ENCODE results near the gene IQCH.
"Not testable (repeated sequence)": the region's sequence is repeated elsewhere in the genome, so short reads cannot be mapped to it uniquely, and the experiment has no call there.

Gene IQCH

GRCh38 chr15:67248011-67248505, 6.5 kb upstream of the IQCH start:
- no peak for DNase-seq

GRCh38 chr15:67249830-67250229, 4.8 kb upstream of the IQCH start:
- no peak for DNase-seq

GRCh38 chr15:67251318-67251717, 3.3 kb upstream of the IQCH start:
- DNase-seq = no peak

GRCh38 chr15:67253101-67253500, 1.5 kb upstream of the IQCH start:
- no peak for DNase-seq

GRCh38 chr15:67253549-67254237, 893 bp upstream of the IQCH start:
- no peak for DNase-seq

DNA sequence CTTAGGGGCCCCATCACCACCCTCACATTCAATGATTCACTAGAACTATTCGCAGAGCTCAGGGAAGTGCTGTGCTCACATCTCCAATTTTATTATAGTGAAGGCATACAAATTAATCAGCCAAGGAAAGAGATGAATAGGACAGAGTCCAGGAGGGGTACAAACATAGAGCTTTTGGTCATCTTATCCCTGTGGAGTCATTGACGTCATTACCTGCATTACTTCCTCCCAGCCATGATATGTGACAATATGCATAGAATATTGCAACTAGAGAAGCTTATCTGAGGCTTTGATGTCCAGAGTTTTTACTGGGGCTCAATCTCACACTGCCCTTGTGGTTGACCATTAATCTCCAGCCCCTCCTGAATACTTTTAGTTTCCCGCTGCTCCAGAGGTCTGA, 1.5 kb downstream of the IQCH start:
- DNase-seq = no peak

- not testable (repeated sequence) for DNase-seq
These were observed 3.8 kb downstream of the IQCH start for GRCh38 chr15:67258412-67258811.

DNA sequence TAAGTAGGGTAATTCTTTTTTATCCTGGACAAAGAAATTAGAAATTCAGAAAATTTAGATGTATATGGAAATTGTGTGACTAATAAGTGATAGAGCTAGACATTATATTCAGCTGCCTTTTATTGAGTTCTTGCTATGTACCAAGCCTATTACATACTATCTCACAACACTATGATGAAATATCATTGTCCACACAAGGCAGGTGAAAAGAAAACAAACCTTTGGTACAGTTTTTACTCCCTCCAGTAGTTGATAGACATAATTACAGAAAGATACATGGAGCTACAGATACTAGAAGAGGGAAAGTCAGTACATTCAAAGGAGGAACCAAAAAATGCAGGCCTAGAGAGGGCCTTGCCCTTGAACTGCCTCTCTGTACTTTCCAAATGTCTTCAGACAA, 4.8 kb downstream of the IQCH start:
- DNase-seq = no peak

DNA sequence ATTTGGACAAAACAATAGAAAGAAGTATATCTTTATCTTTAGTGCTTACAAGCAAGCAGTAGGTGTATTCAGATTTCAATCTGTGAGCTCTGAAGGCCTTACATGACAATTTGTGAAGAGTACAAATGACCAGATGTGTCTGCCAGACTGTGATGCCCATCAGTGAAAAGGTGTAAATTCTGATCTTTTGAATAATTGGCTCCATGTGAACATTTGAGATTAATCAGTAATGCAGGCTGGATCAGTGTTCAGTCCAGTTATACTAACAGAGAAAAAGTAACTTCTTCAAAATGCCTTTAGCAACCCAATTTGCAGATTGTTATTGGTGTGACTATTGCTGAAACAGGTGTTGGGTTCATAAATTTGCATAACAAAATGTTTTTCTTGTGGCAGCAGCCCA, 5.2 kb downstream of the IQCH start:
- no peak for DNase-seq

- no peak for DNase-seq
These were observed 12.3 kb downstream of the IQCH start for GRCh38 chr15:67266870-67267269.

DNA sequence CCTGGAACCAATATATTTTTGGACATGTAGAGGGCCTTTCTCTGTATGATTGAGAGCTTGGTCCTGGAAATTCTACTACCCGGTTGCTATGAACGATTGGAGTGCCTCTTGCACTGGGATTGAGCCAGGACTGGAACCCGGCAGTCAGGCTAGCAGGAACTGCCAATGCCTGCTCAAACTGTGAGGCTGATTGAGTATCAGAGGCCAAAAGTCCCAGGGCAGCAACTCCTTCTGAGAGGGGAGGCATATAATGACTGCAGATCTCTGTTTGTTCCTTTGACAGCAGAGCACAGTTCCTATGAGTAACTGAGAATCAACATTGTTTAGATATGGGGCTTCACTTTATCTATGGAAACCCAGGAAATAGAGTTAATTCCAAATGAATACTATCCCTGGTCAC, 12.9 kb downstream of the IQCH start:
- no peak for DNase-seq

GRCh38 chr15:67267951-67268941, 13.7 kb downstream of the IQCH start:
- DNase-seq = no peak

DNA sequence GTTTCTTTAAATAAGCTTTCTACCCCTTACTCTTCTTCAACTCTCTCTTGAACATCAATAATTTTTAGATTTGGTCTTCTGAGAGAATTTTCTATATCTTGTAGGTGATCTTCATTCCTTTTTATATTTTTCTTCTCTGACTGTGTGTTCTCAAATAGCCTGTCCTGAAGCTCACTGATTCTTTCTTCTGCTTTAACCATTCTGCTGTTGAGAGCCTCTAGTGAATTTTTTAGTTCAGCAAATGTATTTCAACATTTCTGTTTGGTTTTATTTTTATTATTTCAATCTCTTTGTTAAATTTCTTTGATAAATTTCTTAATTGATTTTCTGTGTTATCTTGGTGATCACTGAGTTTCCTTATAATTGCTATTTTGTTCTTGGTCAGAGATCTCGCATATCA, 19.6 kb downstream of the IQCH start:
- DNase-seq = no peak

GRCh38 chr15:67276666-67277065, 22.1 kb downstream of the IQCH start:
- no peak for DNase-seq

GRCh38 chr15:67280217-67280616, 25.6 kb downstream of the IQCH start:
- DNase-seq = no peak

GRCh38 chr15:67281714-67282113, 27.1 kb downstream of the IQCH start:
- DNase-seq = no peak

DNA sequence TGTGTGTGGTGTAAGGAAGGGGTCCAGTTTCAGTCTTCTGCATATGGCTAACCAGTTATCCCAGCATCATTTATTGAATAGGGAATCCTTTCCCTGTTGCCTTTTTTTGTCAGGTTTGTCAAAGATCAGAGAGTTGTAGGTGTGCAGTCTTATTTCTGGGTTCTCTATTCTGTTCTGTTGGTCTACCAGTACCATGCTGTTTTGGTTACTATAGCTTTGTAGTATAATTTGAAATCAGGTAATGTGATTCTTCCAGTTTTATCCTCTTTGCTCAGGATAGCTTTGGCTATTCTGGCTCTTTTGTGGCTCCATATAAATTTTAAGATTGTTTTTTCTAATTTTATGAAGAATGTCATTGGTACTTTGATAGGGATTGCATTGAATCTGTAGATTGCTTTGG, 31.0 kb downstream of the IQCH start:
- not testable (repeated sequence) for DNase-seq

- DNase-seq = not testable (repeated sequence)
These were observed 31.8 kb downstream of the IQCH start for GRCh38 chr15:67286400-67286799.

GRCh38 chr15:67290319-67290718, 35.7 kb downstream of the IQCH start:
- DNase-seq = no peak

- DNase-seq = no peak
These were observed 41.6 kb downstream of the IQCH start for GRCh38 chr15:67296188-67296587.

DNA sequence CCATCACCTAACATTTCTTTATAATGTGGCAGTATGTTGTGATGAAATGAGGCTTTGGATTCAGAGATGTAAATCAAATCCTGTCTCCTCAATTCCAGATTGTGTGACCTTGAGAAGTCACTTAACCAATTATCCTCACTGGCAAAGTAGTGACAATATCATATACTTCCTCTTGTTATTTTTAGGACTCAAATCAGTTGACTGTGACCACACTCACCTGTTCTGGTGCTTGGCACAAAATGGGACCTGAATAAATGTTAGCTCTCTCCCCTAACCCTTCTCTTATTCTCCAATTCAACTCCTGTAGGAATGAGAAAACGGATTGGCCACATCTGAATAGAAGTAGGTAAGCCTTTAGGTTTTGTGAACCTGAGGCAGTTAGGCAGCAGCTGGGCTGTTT, 42.1 kb downstream of the IQCH start:
- DNase-seq = no peak

DNA sequence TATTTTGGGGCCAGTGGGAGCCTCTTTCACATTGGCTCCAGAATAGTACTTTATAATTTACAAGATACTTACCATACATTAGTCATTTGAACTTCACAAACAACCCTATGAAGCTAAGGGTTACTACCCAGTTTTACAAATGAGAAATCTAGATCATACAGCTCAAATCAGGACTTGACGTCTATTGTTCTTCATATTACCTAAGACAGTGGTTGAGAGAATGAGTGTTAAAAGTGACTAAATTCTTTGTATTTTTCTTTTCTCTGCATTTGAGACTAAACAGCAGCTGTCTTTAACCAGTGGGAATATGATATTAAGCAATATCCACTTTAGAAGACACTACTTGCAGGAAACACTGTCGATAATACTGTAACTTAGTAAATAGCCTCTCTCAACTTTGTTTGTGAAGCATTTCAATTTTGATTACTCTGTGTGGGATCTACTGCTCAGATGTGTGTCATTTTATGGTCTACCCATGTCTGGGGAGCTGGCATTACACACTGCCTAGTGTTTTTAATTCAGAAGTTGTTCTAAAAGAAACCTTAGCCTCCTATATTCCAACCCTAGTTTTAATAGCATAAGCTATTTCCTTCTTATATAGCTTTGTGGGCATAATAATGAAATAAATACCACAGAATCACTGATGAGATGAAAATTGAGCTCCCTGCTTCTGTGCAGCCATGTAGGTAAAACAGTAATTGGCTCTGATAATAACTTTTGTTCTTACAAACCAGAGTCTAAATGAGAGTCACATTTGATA, 45.9 kb downstream of the IQCH start:
- DNase-seq = no peak

Measured in NCI-H510A (cell line).